Stimulated activated CD8-positive, alpha-beta memory T cell treated with anti-CD3 and anti-CD28 coated beads, Interleukin-7, amount 100 ng/mL, for 1 hour (primary cell): Measurements from ENCODE around the gene OTOR.
A peak's percentile ranks its signal among the peaks of the same experiment; 100 is the strongest.

Source experiments
- DNase-seq, 2 donors: peaks; one replicate each; pipeline ENCODE4 v3.0.0-alpha.2; 2020; ENCODE audit warnings: low read depth in 2 of 2

Gene OTOR

GRCh38 chr20:16748308-16748900, at the start of gene OTOR:
Gene OTOR, plus strand, starts transcription at chr20:16748358. Its CDS starts 44 bp downstream, at chr20:16748402.
- no peak for DNase-seq

GRCh38 chr20:16699293-16699692, 48.9 kb upstream of the OTOR start:
- DNase-seq: no peak

GRCh38 chr20:16701296-16701695, 46.9 kb upstream of the OTOR start:
- no peak for DNase-seq

GRCh38 chr20:16703570-16703969, 44.6 kb upstream of the OTOR start:
- no peak for DNase-seq

- DNase-seq: no peak
Measured at GRCh38 chr20:16707674-16708073, 40.5 kb upstream of the OTOR start.

- DNase-seq: no peak
Measured at GRCh38 chr20:16708602-16709001, 39.6 kb upstream of the OTOR start.

- no peak for DNase-seq
Measured at GRCh38 chr20:16709017-16709416, 39.1 kb upstream of the OTOR start.

GRCh38 chr20:16710781-16711180, 37.4 kb upstream of the OTOR start:
- DNase-seq: no peak

GRCh38 chr20:16711661-16712258, 36.4 kb upstream of the OTOR start:
- no peak for DNase-seq

- DNase-seq: no peak
Measured at GRCh38 chr20:16712511-16712947, 35.6 kb upstream of the OTOR start.

- no peak for DNase-seq
Measured at GRCh38 chr20:16713066-16713465, 35.1 kb upstream of the OTOR start.

GRCh38 chr20:16714242-16714641, 33.9 kb upstream of the OTOR start:
- DNase-seq: no peak

- no peak for DNase-seq
Measured at GRCh38 chr20:16714751-16715150, 33.4 kb upstream of the OTOR start.

GRCh38 chr20:16719421-16719820, 28.7 kb upstream of the OTOR start:
- DNase-seq: no peak

- DNase-seq: no peak
Measured at GRCh38 chr20:16729080-16729479, 19.1 kb upstream of the OTOR start.

- peak; percentile 77 to 80 for DNase-seq
Measured at GRCh38 chr20:16729565-16730460, 18.3 kb upstream of the OTOR start, which contains the start of gene SNRPB2. Gene SNRPB2, plus strand, starts transcription at chr20:16730026. Its CDS starts 1,677 bp downstream, at chr20:16731703.

GRCh38 chr20:16732506-16733152, 15.5 kb upstream of the OTOR start:
- no peak for DNase-seq

GRCh38 chr20:16740365-16741072, 7.6 kb upstream of the OTOR start:
- DNase-seq: no peak

GRCh38 chr20:16744178-16744807, 3.9 kb upstream of the OTOR start:
- no peak for DNase-seq

- DNase-seq: no peak
Measured at GRCh38 chr20:16745204-16745603, 3.0 kb upstream of the OTOR start.

GRCh38 chr20:16747291-16747811, 807 bp upstream of the OTOR start:
- no peak for DNase-seq
